ENCODE measurements around the gene UNC13C.

UNC13C gene

GRCh38 chr15:54580643-54581042 is 602.4 kb downstream of the UNC13C start:
- CTCF ChIA-PET = no interaction called here
- POLR2A ChIA-PET = no interaction called here
- Histone ChIP-seq H3K27ac (ENCODE audit: extremely low read depth, low read depth, low read length) (no peak overlapping the region), H3K9me3 (ENCODE audit: control insufficient read depth, insufficient read depth, low read depth, low read length) (no peaks in the 10 kb centered on the region), H3K4me1 (ENCODE audit: control insufficient read depth, insufficient read depth, low read length) (no peaks in the 10 kb centered on the region), H3K36me3 (ENCODE audit: control insufficient read depth in 2 of 2, insufficient read depth in 1 of 2, low read length in 2 of 2) (no peaks in the 10 kb centered on the region), H3K4me3 (ENCODE audit: low read depth, low read length) (no peak overlapping the region)
- TF ChIP-seq ZFHX2 (tag by site-specific recombination; conservative IDR thresholded peaks at IDR 0.05) = no peak
- TF ChIP-seq ZNF555 (tag by site-specific recombination; conservative IDR thresholded peaks at IDR 0.05) = no peak
- TF ChIP-seq, protein P1, sequence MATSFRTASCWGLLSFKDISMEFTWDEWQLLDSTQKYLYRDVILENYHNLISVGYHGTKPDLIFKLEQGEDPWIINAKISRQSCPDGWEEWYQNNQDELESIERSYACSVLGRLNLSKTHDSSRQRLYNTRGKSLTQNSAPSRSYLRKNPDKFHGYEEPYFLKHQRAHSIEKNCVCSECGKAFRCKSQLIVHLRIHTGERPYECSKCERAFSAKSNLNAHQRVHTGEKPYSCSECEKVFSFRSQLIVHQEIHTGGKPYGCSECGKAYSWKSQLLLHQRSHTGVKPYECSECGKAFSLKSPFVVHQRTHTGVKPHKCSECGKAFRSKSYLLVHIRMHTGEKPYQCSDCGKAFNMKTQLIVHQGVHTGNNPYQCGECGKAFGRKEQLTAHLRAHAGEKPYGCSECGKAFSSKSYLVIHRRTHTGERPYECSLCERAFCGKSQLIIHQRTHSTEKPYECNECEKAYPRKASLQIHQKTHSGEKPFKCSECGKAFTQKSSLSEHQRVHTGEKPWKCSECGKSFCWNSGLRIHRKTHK (tag by site-specific recombination; IDR thresholded peaks at IDR 0.05) = no peak
- TF ChIP-seq SETDB1 (IDR thresholded peaks at IDR 0.05; ENCODE audit: insufficient read length, low read length) = no peak
- TF ChIP-seq ELK4 (IDR thresholded peaks at IDR 0.05; ENCODE audit: borderline replicate concordance, low read depth, low read length) = no peak
- no peak for TF ChIP-seq ZNF677 (tag by site-specific recombination; IDR thresholded peaks at IDR 0.05)
- no peak for TF ChIP-seq ZNF280C (tag by site-specific recombination; IDR thresholded peaks at IDR 0.05)
- TF ChIP-seq ZNF280D (tag by site-specific recombination; IDR thresholded peaks at IDR 0.05) = no peak
- TF ChIP-seq ZNF521 (tag by site-specific recombination; IDR thresholded peaks at IDR 0.05) = no peak
- no peak for TF ChIP-seq ZEB2 (tag by site-specific recombination; IDR thresholded peaks at IDR 0.05)
- TF ChIP-seq ZNF791 (tag by site-specific recombination; IDR thresholded peaks at IDR 0.05) = no peak
- TF ChIP-seq ZNF404 (tag by site-specific recombination; IDR thresholded peaks at IDR 0.05) = no peak

- no peaks in the 10 kb centered on the region for H3K4me1 ChIP-seq (ENCODE audit: control insufficient read depth, insufficient read depth, low read length)
- no peaks in the 10 kb centered on the region for H3K9me3 ChIP-seq (ENCODE audit: control insufficient read depth, insufficient read depth, low read depth, low read length)
- ChIA-PET CTCF (no interaction called here), POLR2A (no interaction called here)
- H3K27ac ChIP-seq (ENCODE audit: extremely low read depth, low read depth, low read length) = no peak overlapping the region
- H3K4me3 ChIP-seq (ENCODE audit: low read depth, low read length) = no peak overlapping the region
- TF ChIP-seq, protein P2, sequence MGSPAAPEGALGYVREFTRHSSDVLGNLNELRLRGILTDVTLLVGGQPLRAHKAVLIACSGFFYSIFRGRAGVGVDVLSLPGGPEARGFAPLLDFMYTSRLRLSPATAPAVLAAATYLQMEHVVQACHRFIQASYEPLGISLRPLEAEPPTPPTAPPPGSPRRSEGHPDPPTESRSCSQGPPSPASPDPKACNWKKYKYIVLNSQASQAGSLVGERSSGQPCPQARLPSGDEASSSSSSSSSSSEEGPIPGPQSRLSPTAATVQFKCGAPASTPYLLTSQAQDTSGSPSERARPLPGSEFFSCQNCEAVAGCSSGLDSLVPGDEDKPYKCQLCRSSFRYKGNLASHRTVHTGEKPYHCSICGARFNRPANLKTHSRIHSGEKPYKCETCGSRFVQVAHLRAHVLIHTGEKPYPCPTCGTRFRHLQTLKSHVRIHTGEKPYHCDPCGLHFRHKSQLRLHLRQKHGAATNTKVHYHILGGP (tag by site-specific recombination; IDR thresholded peaks at IDR 0.05) = no peak
- no peak for TF ChIP-seq ZNF335 (tag by site-specific recombination; conservative IDR thresholded peaks at IDR 0.05)
- peak; percentile 74 for TF ChIP-seq SCRT2 (tag by site-specific recombination; IDR thresholded peaks at IDR 0.05)
- no peak for TF ChIP-seq TSHZ1 (tag by site-specific recombination; IDR thresholded peaks at IDR 0.05; ENCODE audit: borderline replicate concordance)
- no peaks in the 10 kb centered on the region for H3K36me3 ChIP-seq (ENCODE audit: control insufficient read depth in 2 of 2, insufficient read depth in 1 of 2, low read length in 2 of 2)
These were observed 604.8 kb downstream of the UNC13C start for GRCh38 chr15:54582863-54583643.

All from HEK293 (cell line).